Measurements from ENCODE around the gene SNTG2. TPM values are rescaled to one million over a fixed set of nuclear protein-coding genes. Genes with fewer than 3 reads are reported as not detected.

Gene SNTG2
- total RNA-seq, 1 donor from 2014 or later: 0.47 TPM

DNA sequence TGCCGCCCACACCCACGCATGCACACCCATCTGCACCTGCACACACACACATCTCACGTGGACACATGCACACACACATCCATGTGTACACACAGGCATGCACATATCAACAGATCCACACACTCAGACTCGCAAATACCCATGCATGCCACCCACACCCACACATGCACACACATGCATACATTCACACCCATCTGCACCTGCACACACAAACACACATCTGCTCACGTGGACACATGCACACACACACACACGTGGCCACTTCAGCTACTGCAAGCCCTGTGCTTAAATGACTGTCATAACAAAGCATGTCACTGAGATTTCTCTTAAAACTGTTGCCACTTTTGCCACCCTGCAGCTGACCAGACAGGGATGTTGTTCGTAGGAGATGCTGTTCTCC lies 186.6 kb downstream of the SNTG2 start:
- H3K4me1 Mint-ChIP-seq: peaks cover 4% of the 10 kb centered on the region
- H3K4me3 Mint-ChIP-seq: no peak overlapping the region
- TF ChIP-seq, protein P1, sequence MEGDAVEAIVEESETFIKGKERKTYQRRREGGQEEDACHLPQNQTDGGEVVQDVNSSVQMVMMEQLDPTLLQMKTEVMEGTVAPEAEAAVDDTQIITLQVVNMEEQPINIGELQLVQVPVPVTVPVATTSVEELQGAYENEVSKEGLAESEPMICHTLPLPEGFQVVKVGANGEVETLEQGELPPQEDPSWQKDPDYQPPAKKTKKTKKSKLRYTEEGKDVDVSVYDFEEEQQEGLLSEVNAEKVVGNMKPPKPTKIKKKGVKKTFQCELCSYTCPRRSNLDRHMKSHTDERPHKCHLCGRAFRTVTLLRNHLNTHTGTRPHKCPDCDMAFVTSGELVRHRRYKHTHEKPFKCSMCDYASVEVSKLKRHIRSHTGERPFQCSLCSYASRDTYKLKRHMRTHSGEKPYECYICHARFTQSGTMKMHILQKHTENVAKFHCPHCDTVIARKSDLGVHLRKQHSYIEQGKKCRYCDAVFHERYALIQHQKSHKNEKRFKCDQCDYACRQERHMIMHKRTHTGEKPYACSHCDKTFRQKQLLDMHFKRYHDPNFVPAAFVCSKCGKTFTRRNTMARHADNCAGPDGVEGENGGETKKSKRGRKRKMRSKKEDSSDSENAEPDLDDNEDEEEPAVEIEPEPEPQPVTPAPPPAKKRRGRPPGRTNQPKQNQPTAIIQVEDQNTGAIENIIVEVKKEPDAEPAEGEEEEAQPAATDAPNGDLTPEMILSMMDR (conservative IDR thresholded peaks at IDR 0.05): no peak

DNA sequence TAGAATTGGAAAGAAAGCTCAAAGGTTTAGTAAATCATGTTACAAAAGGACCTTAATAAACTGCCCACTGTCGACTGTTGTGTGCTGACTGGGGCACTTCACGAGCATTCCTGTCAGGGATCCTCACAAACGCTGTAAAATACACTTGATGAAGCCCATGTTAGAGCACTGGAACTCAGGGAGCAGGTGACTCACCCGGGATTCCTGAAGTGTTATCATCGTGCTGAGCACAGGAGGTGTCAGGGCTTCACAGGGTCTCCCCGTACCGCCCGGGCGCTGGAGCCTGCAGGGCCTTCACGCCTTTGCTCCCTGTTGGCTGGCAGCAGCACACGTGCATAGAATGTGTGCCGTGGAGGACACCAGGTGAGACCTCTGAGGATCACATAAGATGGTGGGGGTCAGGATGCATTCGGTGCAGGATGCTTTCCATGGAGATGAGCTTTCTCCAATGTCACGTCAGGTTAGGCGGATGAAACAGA lies 187.3 kb downstream of the SNTG2 start:
- Mint-ChIP-seq H3K4me1 (peaks cover 4% of the 10 kb centered on the region), H3K27me3 (ENCODE audit: low read depth) (no peaks in the 10 kb centered on the region), H3K9me3 (no peaks in the 10 kb centered on the region), H3K27ac (ENCODE audit: unreplicated experiment) (no peak overlapping the region), H3K4me3 (no peak overlapping the region), H3K36me3 (ENCODE audit: low read depth) (no peaks in the 10 kb centered on the region)
- TF ChIP-seq, protein P1 (conservative IDR thresholded peaks at IDR 0.05): no peak
- DNase-seq (ENCODE audit: low read depth, low spot score): no peak

More for the DNA sequence above, 186.6 kb downstream of the SNTG2 start:
- H3K9me3 Mint-ChIP-seq: no peaks in the 10 kb centered on the region
- no peak overlapping the region for H3K27ac Mint-ChIP-seq (ENCODE audit: unreplicated experiment)
- no peak for DNase-seq (ENCODE audit: low read depth, low spot score)
- no peaks in the 10 kb centered on the region for H3K36me3 Mint-ChIP-seq (ENCODE audit: low read depth)
- H3K27me3 Mint-ChIP-seq (ENCODE audit: low read depth): no peaks in the 10 kb centered on the region

DNA sequence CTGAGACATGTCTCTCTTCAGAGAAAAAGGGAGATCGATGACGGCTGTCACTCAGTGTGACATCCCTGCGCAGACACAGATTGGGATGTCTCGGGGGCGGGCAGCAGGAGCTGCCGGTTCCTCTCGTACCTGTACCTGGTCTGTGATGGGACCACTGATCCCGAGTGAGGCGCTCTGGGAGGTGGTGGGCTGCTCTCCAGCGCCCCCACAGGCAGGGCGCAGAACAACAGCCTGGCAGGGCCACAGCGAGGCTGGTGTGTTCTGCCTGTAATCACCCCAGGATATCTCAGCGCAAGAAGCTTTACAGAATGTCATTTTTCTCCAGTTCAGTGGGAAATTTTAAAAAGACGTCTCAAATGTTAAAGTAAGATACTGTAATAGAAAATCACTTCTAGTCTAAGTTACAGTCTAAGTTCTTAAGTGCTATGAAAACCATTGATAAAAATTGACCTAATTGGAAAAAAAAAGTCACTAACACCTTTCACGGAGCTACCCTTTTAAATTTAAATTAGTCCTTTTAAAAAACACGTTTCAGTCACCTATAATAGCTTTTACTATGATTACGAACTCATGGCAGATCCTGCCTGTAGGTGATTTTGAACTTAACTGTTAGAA lies 189.8 kb downstream of the SNTG2 start:
- Mint-ChIP-seq H3K4me3 (no peak overlapping the region), H3K36me3 (ENCODE audit: low read depth) (no peaks in the 10 kb centered on the region)

DNA sequence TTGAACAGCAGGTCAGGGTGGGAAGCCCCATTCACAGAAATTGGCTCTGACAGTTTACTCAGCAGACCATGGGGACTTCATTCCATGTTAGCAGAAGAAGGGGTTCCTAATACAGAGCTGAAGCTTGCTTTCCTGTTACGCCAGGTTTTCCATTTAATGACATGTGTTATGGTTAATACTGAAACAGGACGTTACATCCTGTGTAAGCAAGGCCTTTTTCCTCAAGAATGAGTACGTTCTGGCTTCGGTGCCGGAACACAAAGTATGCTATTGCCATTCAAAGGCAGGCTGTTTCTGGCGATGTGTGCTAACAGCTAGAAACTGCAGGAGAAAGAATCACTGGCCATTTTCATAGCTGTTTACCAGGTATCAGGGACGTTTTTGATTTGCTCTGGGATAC lies 190.4 kb downstream of the SNTG2 start:
- DNase-seq (ENCODE audit: low read depth, low spot score): no peak
- H3K27ac Mint-ChIP-seq (ENCODE audit: unreplicated experiment): no peak overlapping the region
- H3K4me3 Mint-ChIP-seq: no peak overlapping the region
- TF ChIP-seq, protein P1 (conservative IDR thresholded peaks at IDR 0.05): no peak
- H3K9me3 Mint-ChIP-seq: peaks cover 6% of the 10 kb centered on the region
- H3K27me3 Mint-ChIP-seq (ENCODE audit: low read depth): no peaks in the 10 kb centered on the region
- peaks cover 2% of the 10 kb centered on the region for H3K4me1 Mint-ChIP-seq
- H3K36me3 Mint-ChIP-seq (ENCODE audit: low read depth): no peaks in the 10 kb centered on the region

More for the DNA sequence above, 189.8 kb downstream of the SNTG2 start:
- H3K9me3 Mint-ChIP-seq: peaks cover 6% of the 10 kb centered on the region
- H3K4me1 Mint-ChIP-seq: peaks cover 4% of the 10 kb centered on the region
- no peak overlapping the region for H3K27ac Mint-ChIP-seq (ENCODE audit: unreplicated experiment)
- TF ChIP-seq, protein P1 (conservative IDR thresholded peaks at IDR 0.05): peak; percentile 95
- peak; percentile 55 for DNase-seq (ENCODE audit: low read depth, low spot score)
- H3K27me3 Mint-ChIP-seq (ENCODE audit: low read depth): no peaks in the 10 kb centered on the region

DNA sequence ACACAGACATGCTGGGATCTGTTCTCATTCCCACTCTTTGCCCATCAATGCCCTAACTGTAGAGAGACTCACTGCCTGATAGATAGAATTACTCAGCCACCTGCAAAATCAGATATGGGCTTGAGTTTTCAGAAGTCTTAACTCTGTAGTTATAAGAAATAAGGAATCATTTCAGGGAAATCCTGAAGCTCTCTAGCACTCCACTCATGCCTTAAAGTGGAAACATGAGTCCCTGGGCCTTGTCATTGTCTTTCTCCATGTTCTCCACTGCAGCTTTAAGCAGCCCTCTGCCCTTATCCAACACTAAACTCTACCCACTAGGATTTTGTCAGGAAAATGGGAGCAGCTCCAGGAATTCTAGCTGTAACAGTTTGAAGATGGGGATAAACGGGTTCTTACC lies 192.5 kb downstream of the SNTG2 start:
- H3K4me1 Mint-ChIP-seq: no peaks in the 10 kb centered on the region
- TF ChIP-seq, protein P1 (conservative IDR thresholded peaks at IDR 0.05): no peak
- H3K27me3 Mint-ChIP-seq (ENCODE audit: low read depth): no peaks in the 10 kb centered on the region
- no peak overlapping the region for H3K4me3 Mint-ChIP-seq
- DNase-seq (ENCODE audit: low read depth, low spot score): no peak
- H3K27ac Mint-ChIP-seq (ENCODE audit: unreplicated experiment): no peak overlapping the region
- H3K36me3 Mint-ChIP-seq (ENCODE audit: low read depth): no peaks in the 10 kb centered on the region
- H3K9me3 Mint-ChIP-seq: peaks cover 6% of the 10 kb centered on the region
